ENCODE data around the gene TMEM273.

Gene TMEM273

GRCh38 chr10:49107111-49107886, 80.9 kb downstream of the TMEM273 start:
- FAIRE-seq, result no peak

GRCh38 chr10:49106451-49106850, 81.7 kb downstream of the TMEM273 start:
- no peak for FAIRE-seq
- no peak for DNase-seq (ENCODE audit: extremely low spot score, insufficient read length, low read depth)

More at GRCh38 chr10:49107111-49107886, 80.9 kb downstream of the TMEM273 start:
- DNase-seq (ENCODE audit: extremely low spot score, insufficient read length, low read depth), result no peak

GRCh38 chr10:49105076-49105475, 83.1 kb downstream of the TMEM273 start:
- FAIRE-seq (no peak), DNase-seq (ENCODE audit: extremely low spot score, insufficient read length, low read depth) (no peak)
